K562 (cell line): ENCODE results near the gene BID.

Experiments used
- ATF1 ChIP-seq, 2 experiments: fragments of 450-650 bp in 1 of 2; IDR thresholded peaks; 2 replicates each; pipeline ENCODE4 v1.6.1; 2016; ENCODE audit warnings: missing compliant biosample characterization in 1 of 2, missing genetic modification characterization in 1 of 2
- CREM ChIP-seq: IDR thresholded peaks from 2 replicates; pipeline ENCODE4 v1.6.1; 2014; ENCODE audit warnings: antibody characterized with exemption, low read depth
- FOXK1 ChIP-seq: sonication (generic); formaldehyde crosslinking; IDR thresholded peaks from 2 replicates; pipeline ENCODE4 v1.8.0; 2022; ENCODE audit warnings: missing genetic modification reagents, mild to moderate bottlenecking, borderline replicate concordance
- KAT2B ChIP-seq: IDR thresholded peaks from one replicate; pipeline ENCODE4 v1.6.1; 2012; ENCODE audit warnings: low read depth, mild to moderate bottlenecking, control low read depth, inconsistent platforms, low read length, moderate library complexity
- PURB ChIP-seq: sonication (generic); formaldehyde crosslinking; IDR thresholded peaks from 2 replicates; pipeline ENCODE4 v1.9.0; 2021; ENCODE audit warnings: low read depth, mild to moderate bottlenecking, missing genetic modification reagents
- RAD21 ChIP-seq, 2 experiments: fragments of 250-450 bp in 1 of 2; fragments of 450-650 bp in 1 of 2; sonication (Bioruptor Pico) in 1 of 2; formaldehyde crosslinking in 1 of 2; IDR thresholded peaks in 1 of 2; conservative IDR thresholded peaks in 1 of 2; 2 replicates each; pipeline versions ENCODE4 v1.4.0 to v1.8.0; 2020 to 2022; ENCODE audit warnings: mild to moderate bottlenecking in 2 of 2, moderate library complexity in 1 of 2
- RCOR1 ChIP-seq, 2 experiments: IDR thresholded peaks; 2 replicates each; pipeline ENCODE4 v1.6.1; 2012; ENCODE audit warnings: low read depth in 2 of 2, low read length in 2 of 2, borderline replicate concordance in 1 of 2, improper control_type of control experiment in 1 of 2
- ZNF146 ChIP-seq: IDR thresholded peaks from one replicate; pipeline ENCODE4 v1.6.1; 2018; ENCODE audit warnings: missing compliant biosample characterization; ENCODE audit not compliant: unreplicated experiment
- ZNF184 ChIP-seq: sonication (generic); formaldehyde crosslinking; IDR thresholded peaks from 2 replicates; pipeline ENCODE4 v1.5.0; 2020; ENCODE audit warnings: missing genetic modification reagents
- ZNF764 ChIP-seq: fragments of 250-450 bp; sonication (Bioruptor Pico); IDR thresholded peaks from 2 replicates; pipeline ENCODE4 v1.4.0; 2020; ENCODE audit warnings: low read depth, mild to moderate bottlenecking, moderate library complexity
- ZZZ3 ChIP-seq: fragments of 450-650 bp; IDR thresholded peaks from 2 replicates; pipeline ENCODE4 v1.6.1; 2016; ENCODE audit warnings: antibody characterized with exemption, mild to moderate bottlenecking, moderate library complexity
- TF ChIP-seq, protein P1 (sequence below), 3 experiments: IDR thresholded peaks in 2 of 3; conservative IDR thresholded peaks in 1 of 3; 2 replicates each; pipeline ENCODE4 v1.5.1; 2011 to 2012; ENCODE audit warnings: low read length in 3 of 3, mild to moderate bottlenecking in 3 of 3, control low read depth in 2 of 3, improper control_type of control experiment in 1 of 3, inconsistent platforms in 1 of 3, low read depth in 1 of 3, mixed read lengths in 1 of 3, moderate library complexity in 1 of 3; ENCODE audit not compliant: insufficient read depth in 2 of 3
- TF ChIP-seq, protein P2 (sequence below): sonication (generic); formaldehyde crosslinking; IDR thresholded peaks from 2 replicates; pipeline ENCODE4 v1.5.0; 2020; ENCODE audit warnings: missing genetic modification reagents

DNA sequence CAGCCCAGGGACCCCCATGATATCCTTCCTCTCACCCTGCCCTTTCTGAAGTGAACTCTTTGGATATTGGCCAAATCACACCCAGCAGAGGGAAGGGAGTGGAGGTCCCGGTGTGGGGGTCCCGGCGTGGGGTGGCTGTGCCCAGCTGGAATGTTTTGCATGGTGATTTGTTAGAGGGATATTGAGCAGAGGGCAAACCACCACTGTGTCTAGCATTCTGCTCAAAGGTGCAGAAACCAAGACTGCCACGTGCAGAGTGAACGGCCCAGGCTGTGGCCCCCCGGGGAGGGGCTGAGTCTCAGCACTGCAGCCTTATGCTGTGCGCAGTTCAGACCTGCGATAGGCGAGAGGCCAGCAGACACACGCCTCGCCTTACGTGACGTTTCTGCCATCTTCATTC, 7.9 kb upstream of the BID start:
- TF ChIP-seq CREM (no peak), ZNF764 (no peak), ZNF146 (CRISPR knock-in tag) (no peak), ATF1 (CRISPR knock-in tag; IDR thresholded peaks at IDR 0.05) (no peak), ATF1 (tag; IDR thresholded peaks at IDR 0.05) (no peak), PURB (CRISPR knock-in tag) (no peak), ZZZ3 (no peak), RCOR1 (IDR thresholded peaks at IDR 0.05; ENCODE audit: borderline replicate concordance in 1 of 2, low read depth in 2 of 2, low read length in 2 of 2) (no peak), KAT2B (no peak), FOXK1 (CRISPR knock-in tag) (no peak), RAD21 (CRISPR knock-in tag; conservative IDR thresholded peaks at IDR 0.05 in 1 of 2, IDR thresholded peaks at IDR 0.05 in 1 of 2) (no peak), ZNF184 (CRISPR knock-in tag) (no peak)
- TF ChIP-seq, protein P1, sequence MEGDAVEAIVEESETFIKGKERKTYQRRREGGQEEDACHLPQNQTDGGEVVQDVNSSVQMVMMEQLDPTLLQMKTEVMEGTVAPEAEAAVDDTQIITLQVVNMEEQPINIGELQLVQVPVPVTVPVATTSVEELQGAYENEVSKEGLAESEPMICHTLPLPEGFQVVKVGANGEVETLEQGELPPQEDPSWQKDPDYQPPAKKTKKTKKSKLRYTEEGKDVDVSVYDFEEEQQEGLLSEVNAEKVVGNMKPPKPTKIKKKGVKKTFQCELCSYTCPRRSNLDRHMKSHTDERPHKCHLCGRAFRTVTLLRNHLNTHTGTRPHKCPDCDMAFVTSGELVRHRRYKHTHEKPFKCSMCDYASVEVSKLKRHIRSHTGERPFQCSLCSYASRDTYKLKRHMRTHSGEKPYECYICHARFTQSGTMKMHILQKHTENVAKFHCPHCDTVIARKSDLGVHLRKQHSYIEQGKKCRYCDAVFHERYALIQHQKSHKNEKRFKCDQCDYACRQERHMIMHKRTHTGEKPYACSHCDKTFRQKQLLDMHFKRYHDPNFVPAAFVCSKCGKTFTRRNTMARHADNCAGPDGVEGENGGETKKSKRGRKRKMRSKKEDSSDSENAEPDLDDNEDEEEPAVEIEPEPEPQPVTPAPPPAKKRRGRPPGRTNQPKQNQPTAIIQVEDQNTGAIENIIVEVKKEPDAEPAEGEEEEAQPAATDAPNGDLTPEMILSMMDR (IDR thresholded peaks at IDR 0.05 in 2 of 3, conservative IDR thresholded peaks at IDR 0.05 in 1 of 3; ENCODE audit: insufficient read depth in 2 of 3, low read depth in 1 of 3, low read length in 3 of 3) = no peak
- TF ChIP-seq, protein P2, sequence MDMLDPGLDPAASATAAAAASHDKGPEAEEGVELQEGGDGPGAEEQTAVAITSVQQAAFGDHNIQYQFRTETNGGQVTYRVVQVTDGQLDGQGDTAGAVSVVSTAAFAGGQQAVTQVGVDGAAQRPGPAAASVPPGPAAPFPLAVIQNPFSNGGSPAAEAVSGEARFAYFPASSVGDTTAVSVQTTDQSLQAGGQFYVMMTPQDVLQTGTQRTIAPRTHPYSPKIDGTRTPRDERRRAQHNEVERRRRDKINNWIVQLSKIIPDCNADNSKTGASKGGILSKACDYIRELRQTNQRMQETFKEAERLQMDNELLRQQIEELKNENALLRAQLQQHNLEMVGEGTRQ = no peak
